HFFc6 (cell line): ENCODE data around the gene FGF22. TPM values are rescaled to one million over a fixed set of nuclear protein-coding genes. Genes with fewer than 3 reads are reported as not detected.
"Not testable (repeated sequence)": the region's sequence is repeated elsewhere in the genome, so short reads cannot be mapped to it uniquely, and the experiment has no call there.

Experiments used
- DNase-seq: peaks from one replicate; pipeline ENCODE4 v3.0.0-alpha.2; 2018
- H3K27ac Mint-ChIP-seq: 2 replicates; pipeline ENCODE4 v1.8.0; 2020; ENCODE audit warnings: mild to moderate bottlenecking, mixed read lengths
- H3K27me3 Mint-ChIP-seq: 2 replicates; pipeline ENCODE4 v1.8.0; 2021; ENCODE audit warnings: mild to moderate bottlenecking, moderate library complexity, mixed read lengths; ENCODE audit not compliant: insufficient read depth
- H3K36me3 Mint-ChIP-seq: 2 replicates; pipeline ENCODE4 v1.8.0; 2021; ENCODE audit warnings: low read depth, mixed read lengths
- H3K4me1 Mint-ChIP-seq: 2 replicates; pipeline ENCODE4 v1.8.0; 2020; ENCODE audit warnings: low read depth, mixed read lengths
- H3K4me3 Mint-ChIP-seq: 2 replicates; pipeline ENCODE4 v1.8.0; 2020; ENCODE audit warnings: mild to moderate bottlenecking, moderate library complexity, mixed read lengths
- H3K9me3 Mint-ChIP-seq: 2 replicates; pipeline ENCODE4 v1.8.0; 2020; ENCODE audit warnings: mild to moderate bottlenecking, mixed read lengths
- CTCF ChIP-seq: fragments of 200-600 bp; sonication (generic); IDR thresholded peaks from 2 replicates; pipeline ENCODE4 v1.5.0; 2021; ENCODE audit warnings: antibody characterized with exemption, mild to moderate bottlenecking
- total RNA-seq, 6 experiments: library from RNA; stranded (reverse); fragmentation: NEBNext Ultra II Directional; extraction: Animal tissue kit (Norgen Biotek cat#: 25700); gene quantifications; 2 replicates in 1 of 6; 3 replicates in 5 of 6; pipeline ENCODE4 v1.2.3, GENCODE V29; 2021

FGF22 gene
- total RNA-seq, 6 experiments from 2014 or later = 0.17 to 0.18 TPM; not detected in 4

- Mint-ChIP-seq H3K27ac (peak overlapping the region; percentile 89), H3K4me3 (peak overlapping the region; percentile 45), H3K36me3 (peaks cover 13% of the 10 kb centered on the region), H3K9me3 (no peaks in the 10 kb centered on the region), H3K27me3 (no peaks in the 10 kb centered on the region), H3K4me1 (peaks cover 16% of the 10 kb centered on the region)
- no peak for DNase-seq
- TF ChIP-seq CTCF = no peak; the same call in 1 of the 2 replicates
These were observed 16.3 kb upstream of the FGF22 start for GRCh38 chr19:623175-623916.

- no peaks in the 10 kb centered on the region for H3K27me3 Mint-ChIP-seq
- H3K9me3 Mint-ChIP-seq = no peaks in the 10 kb centered on the region
- peak overlapping the region; percentile 89 for H3K27ac Mint-ChIP-seq
- peaks cover 16% of the 10 kb centered on the region for H3K4me1 Mint-ChIP-seq
- peak; percentile 95 for DNase-seq
- no peak for TF ChIP-seq CTCF
- H3K36me3 Mint-ChIP-seq = peaks cover 15% of the 10 kb centered on the region
- H3K4me3 Mint-ChIP-seq = peak overlapping the region; percentile 45
These were observed 15.7 kb upstream of the FGF22 start for GRCh38 chr19:623974-624373.

GRCh38 chr19:624433-625109 lies 15.1 kb upstream of the FGF22 start:
- Mint-ChIP-seq H3K4me1 (peaks cover 16% of the 10 kb centered on the region), H3K36me3 (peaks cover 16% of the 10 kb centered on the region), H3K27me3 (no peaks in the 10 kb centered on the region), H3K27ac (peak overlapping the region; percentile 89), H3K9me3 (no peaks in the 10 kb centered on the region), H3K4me3 (peak overlapping the region; percentile 45)
- no peak for DNase-seq
- no peak for TF ChIP-seq CTCF

- no peak for TF ChIP-seq CTCF
These were observed 14.4 kb upstream of the FGF22 start for GRCh38 chr19:625257-625656.

GRCh38 chr19:626566-626965 lies 13.1 kb upstream of the FGF22 start:
- not testable (repeated sequence) for H3K9me3 Mint-ChIP-seq, H3K27ac Mint-ChIP-seq, DNase-seq, H3K4me3 Mint-ChIP-seq, H3K27me3 Mint-ChIP-seq
- Mint-ChIP-seq H3K36me3 (peaks cover 16% of the 10 kb centered on the region), H3K4me1 (peaks cover 16% of the 10 kb centered on the region)

More at GRCh38 chr19:625257-625656, 14.4 kb upstream of the FGF22 start:
- no peak for DNase-seq
- peaks cover 16% of the 10 kb centered on the region for H3K4me1 Mint-ChIP-seq
- H3K27me3 Mint-ChIP-seq = no peaks in the 10 kb centered on the region
- peak overlapping the region; percentile 42 for H3K27ac Mint-ChIP-seq
- peaks cover 16% of the 10 kb centered on the region for H3K36me3 Mint-ChIP-seq
- H3K9me3 Mint-ChIP-seq = no peaks in the 10 kb centered on the region
- no peak overlapping the region for H3K4me3 Mint-ChIP-seq

GRCh38 chr19:628168-628567 lies 11.5 kb upstream of the FGF22 start:
- DNase-seq = no peak

GRCh38 chr19:629515-629914 lies 10.2 kb upstream of the FGF22 start:
- not testable (repeated sequence) for DNase-seq, H3K9me3 Mint-ChIP-seq, H3K4me3 Mint-ChIP-seq, H3K27ac Mint-ChIP-seq, H3K27me3 Mint-ChIP-seq
- Mint-ChIP-seq H3K36me3 (peaks cover 16% of the 10 kb centered on the region), H3K4me1 (peaks cover 20% of the 10 kb centered on the region)

More at GRCh38 chr19:628168-628567, 11.5 kb upstream of the FGF22 start:
- Mint-ChIP-seq H3K27ac (no peak overlapping the region), H3K4me1 (peaks cover 23% of the 10 kb centered on the region), H3K36me3 (peaks cover 16% of the 10 kb centered on the region), H3K27me3 (no peaks in the 10 kb centered on the region), H3K4me3 (no peak overlapping the region), H3K9me3 (no peaks in the 10 kb centered on the region)
- peak; percentile 71 for TF ChIP-seq CTCF
